Fibroblast of the aortic adventitia (primary cell): ENCODE results near the gene ITGB6. TPM values are rescaled to one million over a fixed set of nuclear protein-coding genes. Genes with fewer than 3 reads are reported as not detected.

Experiments
- DNase-seq: peaks from one replicate; pipeline ENCODE4 v3.0.0-alpha.2; 2010; ENCODE audit warnings: low read depth
- H3K4me3 ChIP-seq: 2 replicates; pipeline ENCODE4 v1.5.1; 2011; ENCODE audit warnings: low read depth, mild to moderate bottlenecking, control low read depth, low read length, moderate library complexity
- total RNA-seq: library from RNA; depleted of rRNA; stranded (reverse); fragments of >200 nt; gene quantifications from 2 replicates; pipeline ENCODE4 v1.2.3, GENCODE V29; 2012; ENCODE audit warnings: low replicate concordance
- TF ChIP-seq, protein P1 (sequence below): IDR thresholded peaks from 2 replicates; pipeline ENCODE4 v1.5.1; 2011; ENCODE audit warnings: mild to moderate bottlenecking, low read length, control low read depth, inconsistent platforms; ENCODE audit not compliant: insufficient read depth

The ITGB6 gene
- total RNA-seq, 1 donor: under 0.01 TPM

GRCh38 chr2:160052531-160052930, 147.5 kb downstream of the ITGB6 start:
- H3K4me3 ChIP-seq: no peak overlapping the region
- TF ChIP-seq, protein P1, sequence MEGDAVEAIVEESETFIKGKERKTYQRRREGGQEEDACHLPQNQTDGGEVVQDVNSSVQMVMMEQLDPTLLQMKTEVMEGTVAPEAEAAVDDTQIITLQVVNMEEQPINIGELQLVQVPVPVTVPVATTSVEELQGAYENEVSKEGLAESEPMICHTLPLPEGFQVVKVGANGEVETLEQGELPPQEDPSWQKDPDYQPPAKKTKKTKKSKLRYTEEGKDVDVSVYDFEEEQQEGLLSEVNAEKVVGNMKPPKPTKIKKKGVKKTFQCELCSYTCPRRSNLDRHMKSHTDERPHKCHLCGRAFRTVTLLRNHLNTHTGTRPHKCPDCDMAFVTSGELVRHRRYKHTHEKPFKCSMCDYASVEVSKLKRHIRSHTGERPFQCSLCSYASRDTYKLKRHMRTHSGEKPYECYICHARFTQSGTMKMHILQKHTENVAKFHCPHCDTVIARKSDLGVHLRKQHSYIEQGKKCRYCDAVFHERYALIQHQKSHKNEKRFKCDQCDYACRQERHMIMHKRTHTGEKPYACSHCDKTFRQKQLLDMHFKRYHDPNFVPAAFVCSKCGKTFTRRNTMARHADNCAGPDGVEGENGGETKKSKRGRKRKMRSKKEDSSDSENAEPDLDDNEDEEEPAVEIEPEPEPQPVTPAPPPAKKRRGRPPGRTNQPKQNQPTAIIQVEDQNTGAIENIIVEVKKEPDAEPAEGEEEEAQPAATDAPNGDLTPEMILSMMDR: no peak
- no peak for DNase-seq

DNA sequence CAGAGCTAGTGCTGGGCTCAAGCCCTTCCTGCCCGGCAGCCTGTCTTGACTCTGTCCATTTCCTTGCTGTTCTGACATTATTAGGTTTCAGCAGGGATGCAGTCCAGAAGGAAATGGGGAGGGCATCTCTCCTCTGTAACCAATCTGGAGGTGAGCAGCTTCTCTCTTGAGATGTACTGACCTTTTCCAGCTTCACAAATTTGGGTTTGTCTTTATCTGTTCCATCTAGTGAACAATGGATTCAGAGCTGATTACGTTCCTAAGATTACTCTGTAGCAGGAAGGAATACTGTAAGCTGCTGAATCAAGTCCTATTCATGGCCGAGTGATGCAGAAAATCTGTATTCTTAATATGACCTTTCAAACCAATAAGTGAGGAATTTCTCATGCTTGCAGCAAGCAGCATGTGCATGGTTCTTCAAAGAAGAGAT, 148.7 kb downstream of the ITGB6 start:
- TF ChIP-seq, protein P1: no peak
- peak; percentile 83 for DNase-seq
- no peak overlapping the region for H3K4me3 ChIP-seq

- no peak overlapping the region for H3K4me3 ChIP-seq
- DNase-seq: no peak
- TF ChIP-seq, protein P1: no peak
These were observed 149.9 kb downstream of the ITGB6 start for GRCh38 chr2:160050147-160050546.

Other genes with a start within 250 kb of the ITGB6 start
- 25.0 and 27.0 TPM in 2 replicates for gene PLA2R1, start 137.7 kb downstream of the ITGB6 start, total RNA-seq